Osteoblast (primary cell): ENCODE results near the gene ADAMTSL2. TPM values are rescaled to one million over a fixed set of nuclear protein-coding genes. Genes with fewer than 3 reads are reported as not detected.

ENCODE experiments used
- DNase-seq: peaks from one replicate; pipeline ENCODE4 v3.0.0; 2011; ENCODE audit warnings: low spot score, mixed read lengths; ENCODE audit not compliant: insufficient read length; ENCODE audit errors: missing footprints
- H2AFZ ChIP-seq: 2 replicates; pipeline ENCODE4 v1.6.0; 2011; ENCODE audit warnings: mild to moderate bottlenecking, low read length
- H3K27ac ChIP-seq: 2 replicates; pipeline ENCODE4 v1.5.1; 2011; ENCODE audit warnings: mild to moderate bottlenecking, low read depth, low read length, moderate library complexity
- H3K27me3 ChIP-seq: 2 replicates; pipeline ENCODE4 v1.6.0; 2012; ENCODE audit warnings: mild to moderate bottlenecking, control low read depth, inconsistent platforms, low read length, moderate library complexity; ENCODE audit not compliant: insufficient read depth
- H3K36me3 ChIP-seq: 2 replicates; pipeline ENCODE4 v1.5.1; 2011; ENCODE audit warnings: mild to moderate bottlenecking, low read length, control low read depth, moderate library complexity; ENCODE audit not compliant: insufficient read depth
- H3K4me1 ChIP-seq: 2 replicates; pipeline ENCODE4 v1.5.1; 2011; ENCODE audit warnings: mild to moderate bottlenecking, low read length, control low read depth, moderate library complexity; ENCODE audit not compliant: insufficient read depth
- H3K4me2 ChIP-seq: 2 replicates; pipeline ENCODE4 v1.6.0; 2011; ENCODE audit warnings: mild to moderate bottlenecking, low read length; ENCODE audit not compliant: insufficient read depth
- H3K4me3 ChIP-seq: fragments of 200-600 bp; sonication (generic); 3 replicates; pipeline ENCODE4 v1.5.1; 2012; ENCODE audit warnings: mild to moderate bottlenecking, low read length, inconsistent platforms; ENCODE audit not compliant: insufficient read depth
- H3K79me2 ChIP-seq: 2 replicates; pipeline ENCODE4 v1.6.0; 2012; ENCODE audit warnings: mild to moderate bottlenecking, low read length, control low read depth, inconsistent platforms; ENCODE audit not compliant: insufficient read depth
- H3K9me3 ChIP-seq: 2 replicates; pipeline ENCODE4 v1.5.1; 2011; ENCODE audit warnings: low read depth, low read length, control low read depth
- H4K20me1 ChIP-seq: 2 replicates; pipeline ENCODE4 v1.6.0; 2012; ENCODE audit warnings: mild to moderate bottlenecking, low read length, control low read depth; ENCODE audit not compliant: insufficient read depth
- total RNA-seq: library from RNA; depleted of rRNA; stranded (reverse); fragments of >200 nt; gene quantifications from 2 replicates; pipeline ENCODE4 v1.2.3, GENCODE V29; 2012
- TF ChIP-seq, protein P1 (sequence below): IDR thresholded peaks from 2 replicates; pipeline ENCODE4 v1.5.1; 2011; ENCODE audit warnings: mild to moderate bottlenecking, low read depth, low read length, moderate library complexity; ENCODE audit errors: extremely low read depth

The ADAMTSL2 gene
- total RNA-seq, 1 donor, result under 0.01 TPM

DNA sequence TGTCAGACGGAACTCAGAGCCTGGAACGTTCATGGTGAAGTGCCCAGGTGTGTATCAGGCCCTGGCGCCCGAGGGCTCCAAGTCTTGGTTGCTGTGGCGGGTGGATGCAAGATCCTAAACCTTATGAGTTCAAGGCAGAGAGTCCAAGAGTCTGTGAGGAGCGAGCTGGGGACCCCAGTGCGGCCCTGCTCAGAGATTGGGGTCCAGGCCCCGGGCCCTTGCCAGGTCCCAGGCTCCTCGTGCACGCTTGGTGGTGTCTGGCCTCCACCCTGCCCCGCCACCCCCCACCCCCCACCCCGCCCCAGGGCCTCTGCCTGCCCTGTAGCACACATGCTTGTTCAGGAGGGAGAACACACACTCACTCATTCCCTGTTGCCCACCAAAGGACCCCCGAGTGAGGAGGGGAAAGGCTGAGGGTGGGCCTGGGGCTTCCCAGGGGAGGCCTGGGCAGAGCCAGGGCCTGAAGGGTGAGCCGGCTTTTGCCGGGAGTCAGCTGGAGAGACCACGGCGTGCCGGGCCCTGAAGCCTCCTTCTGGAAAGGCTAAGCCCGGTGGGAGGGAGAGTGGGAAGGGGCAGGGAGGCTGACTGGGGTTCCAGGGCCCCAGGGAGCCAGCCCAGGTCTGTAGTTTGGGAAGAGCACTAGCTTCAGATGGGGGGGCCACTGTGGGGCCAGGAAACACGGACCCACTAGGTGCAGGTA, 37.5 kb downstream of the ADAMTSL2 start:
- DNase-seq, result no peak
- H3K4me3 ChIP-seq, result no peak overlapping the region
- H3K4me1 ChIP-seq, result no peaks in the 10 kb centered on the region
- no peaks in the 10 kb centered on the region for H3K27me3 ChIP-seq
- H3K4me2 ChIP-seq, result no peak overlapping the region
- H3K79me2 ChIP-seq, result no peaks in the 10 kb centered on the region
- no peaks in the 10 kb centered on the region for H3K36me3 ChIP-seq
- H3K9me3 ChIP-seq, result no peaks in the 10 kb centered on the region
- no peak overlapping the region for H2AFZ ChIP-seq
- no peak overlapping the region for H3K27ac ChIP-seq
- H4K20me1 ChIP-seq, result no peaks in the 10 kb centered on the region
- TF ChIP-seq, protein P1, sequence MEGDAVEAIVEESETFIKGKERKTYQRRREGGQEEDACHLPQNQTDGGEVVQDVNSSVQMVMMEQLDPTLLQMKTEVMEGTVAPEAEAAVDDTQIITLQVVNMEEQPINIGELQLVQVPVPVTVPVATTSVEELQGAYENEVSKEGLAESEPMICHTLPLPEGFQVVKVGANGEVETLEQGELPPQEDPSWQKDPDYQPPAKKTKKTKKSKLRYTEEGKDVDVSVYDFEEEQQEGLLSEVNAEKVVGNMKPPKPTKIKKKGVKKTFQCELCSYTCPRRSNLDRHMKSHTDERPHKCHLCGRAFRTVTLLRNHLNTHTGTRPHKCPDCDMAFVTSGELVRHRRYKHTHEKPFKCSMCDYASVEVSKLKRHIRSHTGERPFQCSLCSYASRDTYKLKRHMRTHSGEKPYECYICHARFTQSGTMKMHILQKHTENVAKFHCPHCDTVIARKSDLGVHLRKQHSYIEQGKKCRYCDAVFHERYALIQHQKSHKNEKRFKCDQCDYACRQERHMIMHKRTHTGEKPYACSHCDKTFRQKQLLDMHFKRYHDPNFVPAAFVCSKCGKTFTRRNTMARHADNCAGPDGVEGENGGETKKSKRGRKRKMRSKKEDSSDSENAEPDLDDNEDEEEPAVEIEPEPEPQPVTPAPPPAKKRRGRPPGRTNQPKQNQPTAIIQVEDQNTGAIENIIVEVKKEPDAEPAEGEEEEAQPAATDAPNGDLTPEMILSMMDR, result no peak

DNA sequence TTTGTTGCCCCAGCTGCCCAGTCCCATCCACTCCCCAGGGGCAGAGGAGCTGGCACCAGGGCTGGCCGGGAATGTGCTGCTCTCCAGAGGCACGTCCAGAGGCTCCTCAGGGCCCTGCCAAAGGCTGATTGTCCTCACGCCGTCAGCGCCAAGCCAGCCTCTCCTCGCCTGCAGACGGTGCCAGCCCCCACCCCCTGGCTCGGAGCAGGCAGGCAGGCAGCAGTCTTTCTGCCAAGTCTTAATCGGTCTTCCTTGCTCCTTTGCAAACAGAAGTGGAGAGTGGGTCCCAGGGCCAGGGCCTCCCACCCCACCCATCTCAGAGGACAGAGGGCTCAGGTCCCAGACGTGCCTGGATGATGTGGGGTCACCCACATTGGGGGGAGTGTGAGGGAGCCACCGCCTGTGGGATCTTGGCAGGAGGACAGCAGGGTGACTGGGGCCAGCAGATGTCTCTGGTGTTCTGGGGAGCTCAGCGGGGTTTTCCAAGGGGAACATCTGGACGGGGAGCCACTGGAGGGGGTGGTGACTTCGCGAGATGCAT, 38.4 kb downstream of the ADAMTSL2 start:
- TF ChIP-seq, protein P1, result no peak
- Histone ChIP-seq H3K9me3 (no peaks in the 10 kb centered on the region), H3K27ac (no peak overlapping the region), H3K4me2 (no peak overlapping the region), H3K36me3 (no peaks in the 10 kb centered on the region), H3K79me2 (no peaks in the 10 kb centered on the region), H3K27me3 (no peaks in the 10 kb centered on the region), H4K20me1 (no peaks in the 10 kb centered on the region), H2AFZ (no peak overlapping the region), H3K4me1 (no peaks in the 10 kb centered on the region), H3K4me3 (no peak overlapping the region)
- DNase-seq, result no peak

DNA sequence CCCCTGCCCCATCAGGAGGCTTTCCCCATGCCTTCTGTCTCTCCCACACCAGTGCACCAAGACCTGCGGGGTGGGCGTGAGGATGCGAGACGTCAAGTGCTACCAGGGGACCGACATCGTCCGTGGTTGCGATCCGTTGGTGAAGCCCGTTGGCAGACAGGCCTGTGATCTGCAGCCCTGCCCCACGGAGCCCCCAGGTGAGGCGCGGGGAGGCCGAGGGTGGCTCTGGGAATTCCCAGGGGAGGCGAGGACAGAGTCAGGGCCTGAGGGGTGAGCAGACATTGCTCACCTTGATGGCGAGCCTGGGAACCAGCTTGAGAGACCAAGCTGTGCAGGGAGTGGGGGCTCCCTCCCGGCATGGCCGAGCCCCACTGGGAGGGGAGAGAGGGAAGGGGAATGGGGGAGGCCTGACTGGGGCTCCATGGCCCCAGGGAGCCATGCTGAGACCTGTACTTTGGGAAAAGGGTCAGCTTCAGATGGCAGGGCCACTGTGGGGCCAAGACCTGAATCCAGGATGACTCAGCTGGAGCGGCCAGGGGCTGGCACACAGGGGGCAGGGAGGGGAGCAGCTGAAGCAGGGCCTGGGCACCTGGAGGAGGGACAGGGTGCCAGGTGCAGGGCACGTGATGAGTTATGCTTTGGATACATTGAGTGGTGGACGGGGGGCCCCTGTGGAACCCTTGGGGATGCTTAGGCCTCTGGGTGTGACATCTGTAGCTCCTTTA, 39.4 kb downstream of the ADAMTSL2 start:
- H2AFZ ChIP-seq, result no peak overlapping the region
- H3K27me3 ChIP-seq, result no peaks in the 10 kb centered on the region

More for the DNA sequence above, 39.4 kb downstream of the ADAMTSL2 start:
- no peak overlapping the region for H3K27ac ChIP-seq
- no peak overlapping the region for H3K4me3 ChIP-seq
- DNase-seq, result no peak
- H3K36me3 ChIP-seq, result no peaks in the 10 kb centered on the region
- no peak overlapping the region for H3K4me2 ChIP-seq
- H4K20me1 ChIP-seq, result no peaks in the 10 kb centered on the region
- H3K79me2 ChIP-seq, result no peaks in the 10 kb centered on the region
- no peaks in the 10 kb centered on the region for H3K9me3 ChIP-seq
- TF ChIP-seq, protein P1, result no peak
- no peaks in the 10 kb centered on the region for H3K4me1 ChIP-seq
